ENCODE measurements around the gene GPATCH4.

DNA sequence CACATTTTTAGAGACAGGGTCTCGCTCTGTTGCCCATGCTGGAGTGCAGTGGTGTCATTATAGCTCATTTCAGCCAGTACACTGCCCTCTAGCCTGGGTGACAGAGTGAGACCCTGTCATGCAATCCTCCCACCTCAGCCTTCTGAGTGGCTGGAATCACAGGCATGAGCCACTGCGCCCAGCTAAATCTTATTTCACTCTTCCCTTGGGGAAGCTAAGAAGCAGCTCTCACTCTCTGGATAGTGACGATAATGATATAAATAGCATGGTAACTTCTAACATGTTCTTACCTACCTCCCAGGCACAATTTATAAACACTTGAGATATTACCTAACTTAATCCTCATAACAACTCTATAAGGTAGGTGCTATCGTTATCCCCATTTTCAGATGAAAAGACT is 53.8 kb downstream of the GPATCH4 start:
- TF ChIP-seq, protein P1, sequence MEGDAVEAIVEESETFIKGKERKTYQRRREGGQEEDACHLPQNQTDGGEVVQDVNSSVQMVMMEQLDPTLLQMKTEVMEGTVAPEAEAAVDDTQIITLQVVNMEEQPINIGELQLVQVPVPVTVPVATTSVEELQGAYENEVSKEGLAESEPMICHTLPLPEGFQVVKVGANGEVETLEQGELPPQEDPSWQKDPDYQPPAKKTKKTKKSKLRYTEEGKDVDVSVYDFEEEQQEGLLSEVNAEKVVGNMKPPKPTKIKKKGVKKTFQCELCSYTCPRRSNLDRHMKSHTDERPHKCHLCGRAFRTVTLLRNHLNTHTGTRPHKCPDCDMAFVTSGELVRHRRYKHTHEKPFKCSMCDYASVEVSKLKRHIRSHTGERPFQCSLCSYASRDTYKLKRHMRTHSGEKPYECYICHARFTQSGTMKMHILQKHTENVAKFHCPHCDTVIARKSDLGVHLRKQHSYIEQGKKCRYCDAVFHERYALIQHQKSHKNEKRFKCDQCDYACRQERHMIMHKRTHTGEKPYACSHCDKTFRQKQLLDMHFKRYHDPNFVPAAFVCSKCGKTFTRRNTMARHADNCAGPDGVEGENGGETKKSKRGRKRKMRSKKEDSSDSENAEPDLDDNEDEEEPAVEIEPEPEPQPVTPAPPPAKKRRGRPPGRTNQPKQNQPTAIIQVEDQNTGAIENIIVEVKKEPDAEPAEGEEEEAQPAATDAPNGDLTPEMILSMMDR (IDR thresholded peaks at IDR 0.05) = no peak
- no peak for TF ChIP-seq TCF7L2 (IDR thresholded peaks at IDR 0.05; ENCODE audit: low read depth, low read length)

All from Panc1 (cell line).